ENCODE measurements around the gene GLI3. TPM values are rescaled to one million over a fixed set of nuclear protein-coding genes. Genes with fewer than 3 reads are reported as not detected.

The GLI3 gene
- total RNA-seq, 1 donor = 0.10 TPM

- Histone ChIP-seq H3K9me3 (ENCODE audit: low read depth, low read length) (no peaks in the 10 kb centered on the region), H3K4me1 (ENCODE audit: insufficient read depth, low read length) (no peaks in the 10 kb centered on the region)
These were observed 7.8 kb upstream of the GLI3 start for GRCh38 chr7:42244828-42245227.

GRCh38 chr7:42242381-42242780, 5.4 kb upstream of the GLI3 start:
- Histone ChIP-seq H3K9me3 (ENCODE audit: low read depth, low read length) (no peaks in the 10 kb centered on the region), H3K4me3 (ENCODE audit: low read length) (no peak overlapping the region), H3K27me3 (ENCODE audit: insufficient read depth, low read length) (peaks cover 25% of the 10 kb centered on the region), H3K4me1 (ENCODE audit: insufficient read depth, low read length) (no peaks in the 10 kb centered on the region)

More at GRCh38 chr7:42244828-42245227, 7.8 kb upstream of the GLI3 start:
- H3K27me3 ChIP-seq (ENCODE audit: insufficient read depth, low read length) = peaks cover 6% of the 10 kb centered on the region
- H3K4me3 ChIP-seq (ENCODE audit: low read length) = no peak overlapping the region

- H3K4me3 ChIP-seq (ENCODE audit: low read length) = no peak overlapping the region
- H3K9me3 ChIP-seq (ENCODE audit: low read depth, low read length) = no peaks in the 10 kb centered on the region
- no peaks in the 10 kb centered on the region for H3K4me1 ChIP-seq (ENCODE audit: insufficient read depth, low read length)
- H3K27me3 ChIP-seq (ENCODE audit: insufficient read depth, low read length) = peaks cover 30% of the 10 kb centered on the region
These were observed 4.4 kb upstream of the GLI3 start for GRCh38 chr7:42241424-42241823.

GRCh38 chr7:42240416-42240815, 3.4 kb upstream of the GLI3 start:
- no peaks in the 10 kb centered on the region for H3K4me1 ChIP-seq (ENCODE audit: insufficient read depth, low read length)
- no peak overlapping the region for H3K4me3 ChIP-seq (ENCODE audit: low read length)
- peaks cover 40% of the 10 kb centered on the region for H3K27me3 ChIP-seq (ENCODE audit: insufficient read depth, low read length)
- no peaks in the 10 kb centered on the region for H3K9me3 ChIP-seq (ENCODE audit: low read depth, low read length)

- Histone ChIP-seq H3K4me3 (ENCODE audit: low read length) (no peak overlapping the region), H3K4me1 (ENCODE audit: insufficient read depth, low read length) (no peaks in the 10 kb centered on the region), H3K9me3 (ENCODE audit: low read depth, low read length) (no peaks in the 10 kb centered on the region), H3K27me3 (ENCODE audit: insufficient read depth, low read length) (peaks cover 56% of the 10 kb centered on the region)
These were observed 1.8 kb upstream of the GLI3 start for GRCh38 chr7:42238709-42239366.

- H3K4me3 ChIP-seq (ENCODE audit: low read length) = no peak overlapping the region
- H3K9me3 ChIP-seq (ENCODE audit: low read depth, low read length) = no peaks in the 10 kb centered on the region
- H3K4me1 ChIP-seq (ENCODE audit: insufficient read depth, low read length) = no peaks in the 10 kb centered on the region
- H3K27me3 ChIP-seq (ENCODE audit: insufficient read depth, low read length) = peaks cover 64% of the 10 kb centered on the region
These were observed 967 bp upstream of the GLI3 start for GRCh38 chr7:42237811-42238541.

GRCh38 chr7:42236266-42236975, 588 bp downstream of the GLI3 start:
- H3K27me3 ChIP-seq (ENCODE audit: insufficient read depth, low read length) = peaks cover 80% of the 10 kb centered on the region
- H3K4me3 ChIP-seq (ENCODE audit: low read length) = no peak overlapping the region
- no peaks in the 10 kb centered on the region for H3K9me3 ChIP-seq (ENCODE audit: low read depth, low read length)
- no peaks in the 10 kb centered on the region for H3K4me1 ChIP-seq (ENCODE audit: insufficient read depth, low read length)

GRCh38 chr7:42235741-42236161, 1.3 kb downstream of the GLI3 start:
- Histone ChIP-seq H3K9me3 (ENCODE audit: low read depth, low read length) (no peaks in the 10 kb centered on the region), H3K4me3 (ENCODE audit: low read length) (no peak overlapping the region), H3K4me1 (ENCODE audit: insufficient read depth, low read length) (no peaks in the 10 kb centered on the region), H3K27me3 (ENCODE audit: insufficient read depth, low read length) (peaks cover 86% of the 10 kb centered on the region)

- Histone ChIP-seq H3K4me3 (ENCODE audit: low read length) (no peak overlapping the region), H3K27me3 (ENCODE audit: insufficient read depth, low read length) (peaks cover 87% of the 10 kb centered on the region), H3K9me3 (ENCODE audit: low read depth, low read length) (no peaks in the 10 kb centered on the region), H3K4me1 (ENCODE audit: insufficient read depth, low read length) (no peaks in the 10 kb centered on the region)
These were observed 2.3 kb downstream of the GLI3 start for GRCh38 chr7:42234736-42235135.

- no peak overlapping the region for H3K4me3 ChIP-seq (ENCODE audit: low read length)
- peaks cover 87% of the 10 kb centered on the region for H3K27me3 ChIP-seq (ENCODE audit: insufficient read depth, low read length)
- no peaks in the 10 kb centered on the region for H3K4me1 ChIP-seq (ENCODE audit: insufficient read depth, low read length)
- H3K9me3 ChIP-seq (ENCODE audit: low read depth, low read length) = no peaks in the 10 kb centered on the region
These were observed 3.2 kb downstream of the GLI3 start for GRCh38 chr7:42233695-42234331.

GRCh38 chr7:42233171-42233570, 3.8 kb downstream of the GLI3 start:
- H3K4me3 ChIP-seq (ENCODE audit: low read length) = no peak overlapping the region
- no peaks in the 10 kb centered on the region for H3K9me3 ChIP-seq (ENCODE audit: low read depth, low read length)
- no peaks in the 10 kb centered on the region for H3K4me1 ChIP-seq (ENCODE audit: insufficient read depth, low read length)
- H3K27me3 ChIP-seq (ENCODE audit: insufficient read depth, low read length) = peaks cover 87% of the 10 kb centered on the region

GRCh38 chr7:42232275-42232674, 4.7 kb downstream of the GLI3 start:
- H3K27me3 ChIP-seq (ENCODE audit: insufficient read depth, low read length) = peaks cover 92% of the 10 kb centered on the region

GRCh38 chr7:42231043-42231787, 5.8 kb downstream of the GLI3 start:
- Histone ChIP-seq H3K4me3 (ENCODE audit: low read length) (no peak overlapping the region), H3K4me1 (ENCODE audit: insufficient read depth, low read length) (no peaks in the 10 kb centered on the region), H3K9me3 (ENCODE audit: low read depth, low read length) (no peaks in the 10 kb centered on the region), H3K27me3 (ENCODE audit: insufficient read depth, low read length) (peaks cover 95% of the 10 kb centered on the region)

More at GRCh38 chr7:42232275-42232674, 4.7 kb downstream of the GLI3 start:
- Histone ChIP-seq H3K9me3 (ENCODE audit: low read depth, low read length) (no peaks in the 10 kb centered on the region), H3K4me1 (ENCODE audit: insufficient read depth, low read length) (no peaks in the 10 kb centered on the region), H3K4me3 (ENCODE audit: low read length) (no peak overlapping the region)

- Histone ChIP-seq H3K27me3 (ENCODE audit: insufficient read depth, low read length) (peaks cover 71% of the 10 kb centered on the region), H3K9me3 (ENCODE audit: low read depth, low read length) (no peaks in the 10 kb centered on the region), H3K4me3 (ENCODE audit: low read length) (no peak overlapping the region), H3K4me1 (ENCODE audit: insufficient read depth, low read length) (no peaks in the 10 kb centered on the region)
These were observed 8.9 kb downstream of the GLI3 start for GRCh38 chr7:42227936-42228591.

All from mononuclear cell (primary cell).